Measurements from ENCODE around the gene DDB1. TPM values are rescaled to one million over a fixed set of nuclear protein-coding genes. Genes with fewer than 3 reads are reported as not detected.

The DDB1 gene
- total and polyA plus RNA-seq, 9 of the 15 experiments (the other 6 are each of a cell fraction or from before 2014, with no cell fraction given) = 172 to 361 (median 266) TPM

DNA sequence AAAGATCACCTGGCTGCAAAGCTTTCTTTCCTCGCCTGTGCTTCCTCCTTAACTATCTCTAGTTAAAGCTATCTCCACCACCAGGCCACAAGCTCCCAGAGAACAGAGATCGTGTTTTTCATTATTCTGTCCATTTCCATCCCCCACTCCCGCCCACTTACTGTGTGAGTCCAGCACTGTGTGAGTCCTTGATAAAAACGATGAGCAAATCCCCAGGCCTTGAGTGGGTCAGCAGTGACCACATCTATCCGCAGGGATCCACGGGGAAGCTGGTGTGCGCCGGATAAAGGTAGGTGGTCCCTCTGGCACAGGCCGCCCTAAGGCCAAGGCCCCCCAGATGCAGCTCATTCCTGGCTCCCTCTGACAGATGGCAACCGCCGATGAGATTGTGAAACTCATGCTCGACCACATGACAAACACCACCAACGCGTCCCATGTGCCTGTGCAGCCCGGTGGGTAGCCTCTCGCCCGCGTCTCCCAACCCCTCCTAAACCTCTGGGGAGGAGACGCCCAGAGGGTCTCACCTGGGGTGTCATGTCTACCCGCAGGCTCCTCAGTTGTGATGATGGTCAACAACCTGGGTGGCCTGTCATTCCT is 9.4 kb upstream of the DDB1 start (continued):
- TF ChIP-seq, protein P1, sequence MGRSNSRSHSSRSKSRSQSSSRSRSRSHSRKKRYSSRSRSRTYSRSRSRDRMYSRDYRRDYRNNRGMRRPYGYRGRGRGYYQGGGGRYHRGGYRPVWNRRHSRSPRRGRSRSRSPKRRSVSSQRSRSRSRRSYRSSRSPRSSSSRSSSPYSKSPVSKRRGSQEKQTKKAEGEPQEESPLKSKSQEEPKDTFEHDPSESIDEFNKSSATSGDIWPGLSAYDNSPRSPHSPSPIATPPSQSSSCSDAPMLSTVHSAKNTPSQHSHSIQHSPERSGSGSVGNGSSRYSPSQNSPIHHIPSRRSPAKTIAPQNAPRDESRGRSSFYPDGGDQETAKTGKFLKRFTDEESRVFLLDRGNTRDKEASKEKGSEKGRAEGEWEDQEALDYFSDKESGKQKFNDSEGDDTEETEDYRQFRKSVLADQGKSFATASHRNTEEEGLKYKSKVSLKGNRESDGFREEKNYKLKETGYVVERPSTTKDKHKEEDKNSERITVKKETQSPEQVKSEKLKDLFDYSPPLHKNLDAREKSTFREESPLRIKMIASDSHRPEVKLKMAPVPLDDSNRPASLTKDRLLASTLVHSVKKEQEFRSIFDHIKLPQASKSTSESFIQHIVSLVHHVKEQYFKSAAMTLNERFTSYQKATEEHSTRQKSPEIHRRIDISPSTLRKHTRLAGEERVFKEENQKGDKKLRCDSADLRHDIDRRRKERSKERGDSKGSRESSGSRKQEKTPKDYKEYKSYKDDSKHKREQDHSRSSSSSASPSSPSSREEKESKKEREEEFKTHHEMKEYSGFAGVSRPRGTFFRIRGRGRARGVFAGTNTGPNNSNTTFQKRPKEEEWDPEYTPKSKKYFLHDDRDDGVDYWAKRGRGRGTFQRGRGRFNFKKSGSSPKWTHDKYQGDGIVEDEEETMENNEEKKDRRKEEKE (IDR thresholded peaks at IDR 0.05; ENCODE audit: borderline replicate concordance in 1 of 2, control insufficient read depth in 1 of 2, low read depth in 2 of 2, low read length in 1 of 2) = 0 out of 4 replicates have a peak, but pooled peaks of 1 of the 2 experiments have one; percentile 56
- TF ChIP-seq, protein P2, sequence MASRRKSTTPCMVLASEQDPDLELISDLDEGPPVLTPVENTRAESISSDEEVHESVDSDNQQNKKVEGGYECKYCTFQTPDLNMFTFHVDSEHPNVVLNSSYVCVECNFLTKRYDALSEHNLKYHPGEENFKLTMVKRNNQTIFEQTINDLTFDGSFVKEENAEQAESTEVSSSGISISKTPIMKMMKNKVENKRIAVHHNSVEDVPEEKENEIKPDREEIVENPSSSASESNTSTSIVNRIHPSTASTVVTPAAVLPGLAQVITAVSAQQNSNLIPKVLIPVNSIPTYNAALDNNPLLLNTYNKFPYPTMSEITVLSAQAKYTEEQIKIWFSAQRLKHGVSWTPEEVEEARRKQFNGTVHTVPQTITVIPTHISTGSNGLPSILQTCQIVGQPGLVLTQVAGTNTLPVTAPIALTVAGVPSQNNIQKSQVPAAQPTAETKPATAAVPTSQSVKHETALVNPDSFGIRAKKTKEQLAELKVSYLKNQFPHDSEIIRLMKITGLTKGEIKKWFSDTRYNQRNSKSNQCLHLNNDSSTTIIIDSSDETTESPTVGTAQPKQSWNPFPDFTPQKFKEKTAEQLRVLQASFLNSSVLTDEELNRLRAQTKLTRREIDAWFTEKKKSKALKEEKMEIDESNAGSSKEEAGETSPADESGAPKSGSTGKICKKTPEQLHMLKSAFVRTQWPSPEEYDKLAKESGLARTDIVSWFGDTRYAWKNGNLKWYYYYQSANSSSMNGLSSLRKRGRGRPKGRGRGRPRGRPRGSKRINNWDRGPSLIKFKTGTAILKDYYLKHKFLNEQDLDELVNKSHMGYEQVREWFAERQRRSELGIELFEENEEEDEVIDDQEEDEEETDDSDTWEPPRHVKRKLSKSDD (conservative IDR thresholded peaks at IDR 0.05; ENCODE audit: low read length) = no peak
- TF ChIP-seq, protein P3, sequence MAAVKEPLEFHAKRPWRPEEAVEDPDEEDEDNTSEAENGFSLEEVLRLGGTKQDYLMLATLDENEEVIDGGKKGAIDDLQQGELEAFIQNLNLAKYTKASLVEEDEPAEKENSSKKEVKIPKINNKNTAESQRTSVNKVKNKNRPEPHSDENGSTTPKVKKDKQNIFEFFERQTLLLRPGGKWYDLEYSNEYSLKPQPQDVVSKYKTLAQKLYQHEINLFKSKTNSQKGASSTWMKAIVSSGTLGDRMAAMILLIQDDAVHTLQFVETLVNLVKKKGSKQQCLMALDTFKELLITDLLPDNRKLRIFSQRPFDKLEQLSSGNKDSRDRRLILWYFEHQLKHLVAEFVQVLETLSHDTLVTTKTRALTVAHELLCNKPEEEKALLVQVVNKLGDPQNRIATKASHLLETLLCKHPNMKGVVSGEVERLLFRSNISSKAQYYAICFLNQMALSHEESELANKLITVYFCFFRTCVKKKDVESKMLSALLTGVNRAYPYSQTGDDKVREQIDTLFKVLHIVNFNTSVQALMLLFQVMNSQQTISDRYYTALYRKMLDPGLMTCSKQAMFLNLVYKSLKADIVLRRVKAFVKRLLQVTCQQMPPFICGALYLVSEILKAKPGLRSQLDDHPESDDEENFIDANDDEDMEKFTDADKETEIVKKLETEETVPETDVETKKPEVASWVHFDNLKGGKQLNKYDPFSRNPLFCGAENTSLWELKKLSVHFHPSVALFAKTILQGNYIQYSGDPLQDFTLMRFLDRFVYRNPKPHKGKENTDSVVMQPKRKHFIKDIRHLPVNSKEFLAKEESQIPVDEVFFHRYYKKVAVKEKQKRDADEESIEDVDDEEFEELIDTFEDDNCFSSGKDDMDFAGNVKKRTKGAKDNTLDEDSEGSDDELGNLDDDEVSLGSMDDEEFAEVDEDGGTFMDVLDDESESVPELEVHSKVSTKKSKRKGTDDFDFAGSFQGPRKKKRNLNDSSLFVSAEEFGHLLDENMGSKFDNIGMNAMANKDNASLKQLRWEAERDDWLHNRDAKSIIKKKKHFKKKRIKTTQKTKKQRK (IDR thresholded peaks at IDR 0.05; ENCODE audit: borderline replicate concordance, low read depth, low read length) = no peak
- no peak for TF ChIP-seq MEF2D (tag; conservative IDR thresholded peaks at IDR 0.05; ENCODE audit: low read depth)
- TF ChIP-seq SRSF7 (optimal IDR thresholded peaks at IDR 0.05; ENCODE audit: low read depth, low read length) = no peak
- TF ChIP-seq, protein P4, sequence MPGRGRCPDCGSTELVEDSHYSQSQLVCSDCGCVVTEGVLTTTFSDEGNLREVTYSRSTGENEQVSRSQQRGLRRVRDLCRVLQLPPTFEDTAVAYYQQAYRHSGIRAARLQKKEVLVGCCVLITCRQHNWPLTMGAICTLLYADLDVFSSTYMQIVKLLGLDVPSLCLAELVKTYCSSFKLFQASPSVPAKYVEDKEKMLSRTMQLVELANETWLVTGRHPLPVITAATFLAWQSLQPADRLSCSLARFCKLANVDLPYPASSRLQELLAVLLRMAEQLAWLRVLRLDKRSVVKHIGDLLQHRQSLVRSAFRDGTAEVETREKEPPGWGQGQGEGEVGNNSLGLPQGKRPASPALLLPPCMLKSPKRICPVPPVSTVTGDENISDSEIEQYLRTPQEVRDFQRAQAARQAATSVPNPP (IDR thresholded peaks at IDR 0.05; ENCODE audit: borderline replicate concordance, insufficient read depth, insufficient read length) = no peak
- TF ChIP-seq SOX6 (IDR thresholded peaks at IDR 0.05) = peak; percentile 73; the same call in 1 of the 2 replicates
- TF ChIP-seq RAD21 (CRISPR knock-in tag; conservative IDR thresholded peaks at IDR 0.05 in 1 of 2, IDR thresholded peaks at IDR 0.05 in 1 of 2) = no peak
- TF ChIP-seq, protein P5, sequence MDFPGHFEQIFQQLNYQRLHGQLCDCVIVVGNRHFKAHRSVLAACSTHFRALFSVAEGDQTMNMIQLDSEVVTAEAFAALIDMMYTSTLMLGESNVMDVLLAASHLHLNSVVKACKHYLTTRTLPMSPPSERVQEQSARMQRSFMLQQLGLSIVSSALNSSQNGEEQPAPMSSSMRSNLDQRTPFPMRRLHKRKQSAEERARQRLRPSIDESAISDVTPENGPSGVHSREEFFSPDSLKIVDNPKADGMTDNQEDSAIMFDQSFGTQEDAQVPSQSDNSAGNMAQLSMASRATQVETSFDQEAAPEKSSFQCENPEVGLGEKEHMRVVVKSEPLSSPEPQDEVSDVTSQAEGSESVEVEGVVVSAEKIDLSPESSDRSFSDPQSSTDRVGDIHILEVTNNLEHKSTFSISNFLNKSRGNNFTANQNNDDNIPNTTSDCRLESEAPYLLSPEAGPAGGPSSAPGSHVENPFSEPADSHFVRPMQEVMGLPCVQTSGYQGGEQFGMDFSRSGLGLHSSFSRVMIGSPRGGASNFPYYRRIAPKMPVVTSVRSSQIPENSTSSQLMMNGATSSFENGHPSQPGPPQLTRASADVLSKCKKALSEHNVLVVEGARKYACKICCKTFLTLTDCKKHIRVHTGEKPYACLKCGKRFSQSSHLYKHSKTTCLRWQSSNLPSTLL (IDR thresholded peaks at IDR 0.05) = no peak
- TF ChIP-seq RCOR1 (IDR thresholded peaks at IDR 0.05; ENCODE audit: borderline replicate concordance in 1 of 2, low read depth in 2 of 2, low read length in 2 of 2) = peak in 1 of 2 experiments; percentile 39; a peak in 1 of 4 replicates
- no peak for TF ChIP-seq POLR2AphosphoS2 (IDR thresholded peaks at IDR 0.05; ENCODE audit: low read length)
- no peak for TF ChIP-seq IRF2 (CRISPR knock-in tag; IDR thresholded peaks at IDR 0.05)
